Rectal smooth muscle tissue (tissue), 1 donor: Measurements from ENCODE around the gene FLNB.
"Not testable (repeated sequence)": the region's sequence is repeated elsewhere in the genome, so short reads cannot be mapped to it uniquely, and the experiment has no call there.

ENCODE experiments used
- H3K27ac ChIP-seq: one replicate; pipeline ENCODE4 v1.7.0; 2013; ENCODE audit warnings: low read depth, low read length, inconsistent platforms
- H3K27me3 ChIP-seq: one replicate; pipeline ENCODE4 v1.7.0; 2013; ENCODE audit warnings: low read length; ENCODE audit not compliant: control insufficient read depth, insufficient read depth
- H3K36me3 ChIP-seq: one replicate; pipeline ENCODE4 v1.7.0; 2013; ENCODE audit warnings: low read length; ENCODE audit not compliant: control insufficient read depth, insufficient read depth
- H3K4me1 ChIP-seq: one replicate; pipeline ENCODE4 v1.7.0; 2013; ENCODE audit warnings: low read length; ENCODE audit not compliant: control insufficient read depth, insufficient read depth
- H3K4me3 ChIP-seq: one replicate; pipeline ENCODE4 v1.7.0; 2013; ENCODE audit warnings: low read length
- H3K9ac ChIP-seq: one replicate; pipeline ENCODE4 v1.7.0; 2013; ENCODE audit warnings: low read length

FLNB gene

GRCh38 chr3:57985984-57986246, 22.3 kb upstream of the FLNB start:
- H3K4me1 ChIP-seq = no peaks in the 10 kb centered on the region
- H3K9ac ChIP-seq = no peak overlapping the region
- no peaks in the 10 kb centered on the region for H3K27me3 ChIP-seq
- no peaks in the 10 kb centered on the region for H3K36me3 ChIP-seq
- no peak overlapping the region for H3K4me3 ChIP-seq
- no peak overlapping the region for H3K27ac ChIP-seq

- Histone ChIP-seq H3K27me3 (no peaks in the 10 kb centered on the region), H3K27ac (no peak overlapping the region), H3K4me1 (no peaks in the 10 kb centered on the region), H3K4me3 (no peak overlapping the region), H3K9ac (no peak overlapping the region), H3K36me3 (no peaks in the 10 kb centered on the region)
These were observed 22.0 kb upstream of the FLNB start for GRCh38 chr3:57986261-57986660.

GRCh38 chr3:57989198-57989597, 19.0 kb upstream of the FLNB start:
- not testable (repeated sequence) for H3K9ac ChIP-seq, H3K27me3 ChIP-seq, H3K36me3 ChIP-seq, H3K4me3 ChIP-seq, H3K4me1 ChIP-seq, H3K27ac ChIP-seq

GRCh38 chr3:57989646-57990045, 18.6 kb upstream of the FLNB start:
- H3K4me1 ChIP-seq = no peaks in the 10 kb centered on the region

GRCh38 chr3:57992452-57993213, 15.6 kb upstream of the FLNB start:
- Histone ChIP-seq H3K4me3 (no peak overlapping the region), H3K4me1 (no peaks in the 10 kb centered on the region), H3K9ac (no peak overlapping the region), H3K36me3 (no peaks in the 10 kb centered on the region), H3K27ac (no peak overlapping the region), H3K27me3 (no peaks in the 10 kb centered on the region)

More at GRCh38 chr3:57989646-57990045, 18.6 kb upstream of the FLNB start:
- no peak overlapping the region for H3K9ac ChIP-seq
- no peak overlapping the region for H3K27ac ChIP-seq
- no peaks in the 10 kb centered on the region for H3K36me3 ChIP-seq
- H3K4me3 ChIP-seq = no peak overlapping the region
- no peaks in the 10 kb centered on the region for H3K27me3 ChIP-seq

GRCh38 chr3:57998366-57999283, 9.6 kb upstream of the FLNB start:
- Histone ChIP-seq H3K4me3 (peak overlapping the region; percentile 35), H3K9ac (no peak overlapping the region), H3K4me1 (no peaks in the 10 kb centered on the region), H3K27ac (no peak overlapping the region), H3K36me3 (no peaks in the 10 kb centered on the region), H3K27me3 (no peaks in the 10 kb centered on the region)

- no peaks in the 10 kb centered on the region for H3K36me3 ChIP-seq
- no peak overlapping the region for H3K27ac ChIP-seq
- H3K27me3 ChIP-seq = no peaks in the 10 kb centered on the region
- H3K4me1 ChIP-seq = no peaks in the 10 kb centered on the region
- no peak overlapping the region for H3K4me3 ChIP-seq
- H3K9ac ChIP-seq = no peak overlapping the region
These were observed 8.7 kb upstream of the FLNB start for GRCh38 chr3:57999417-58000115.

GRCh38 chr3:58000306-58001085, 7.7 kb upstream of the FLNB start:
- no peaks in the 10 kb centered on the region for H3K27me3 ChIP-seq

GRCh38 chr3:58001086-58001467, 7.1 kb upstream of the FLNB start:
- no peak overlapping the region for H3K9ac ChIP-seq
- H3K4me1 ChIP-seq = no peaks in the 10 kb centered on the region
- H3K4me3 ChIP-seq = no peak overlapping the region
- H3K27me3 ChIP-seq = no peaks in the 10 kb centered on the region
- H3K36me3 ChIP-seq = no peaks in the 10 kb centered on the region
- no peak overlapping the region for H3K27ac ChIP-seq

More at GRCh38 chr3:58000306-58001085, 7.7 kb upstream of the FLNB start:
- no peak overlapping the region for H3K4me3 ChIP-seq
- H3K27ac ChIP-seq = no peak overlapping the region
- H3K4me1 ChIP-seq = no peaks in the 10 kb centered on the region
- no peak overlapping the region for H3K9ac ChIP-seq
- no peaks in the 10 kb centered on the region for H3K36me3 ChIP-seq

GRCh38 chr3:58001979-58002378, 6.2 kb upstream of the FLNB start:
- H3K9ac ChIP-seq = no peak overlapping the region
- no peaks in the 10 kb centered on the region for H3K4me1 ChIP-seq
- no peak overlapping the region for H3K27ac ChIP-seq
- no peaks in the 10 kb centered on the region for H3K36me3 ChIP-seq
- no peaks in the 10 kb centered on the region for H3K27me3 ChIP-seq
- no peak overlapping the region for H3K4me3 ChIP-seq

- Histone ChIP-seq H3K27me3 (no peaks in the 10 kb centered on the region), H3K36me3 (no peaks in the 10 kb centered on the region), H3K4me3 (no peak overlapping the region), H3K9ac (no peak overlapping the region), H3K27ac (no peak overlapping the region), H3K4me1 (no peaks in the 10 kb centered on the region)
These were observed 5.1 kb upstream of the FLNB start for GRCh38 chr3:58003093-58003492.

GRCh38 chr3:58004973-58005372, 3.2 kb upstream of the FLNB start:
- Histone ChIP-seq H3K4me1 (no peaks in the 10 kb centered on the region), H3K27me3 (no peaks in the 10 kb centered on the region), H3K4me3 (no peak overlapping the region), H3K36me3 (no peaks in the 10 kb centered on the region), H3K27ac (no peak overlapping the region), H3K9ac (no peak overlapping the region)
